ENCODE measurements around the gene COMMD4.

DNA sequence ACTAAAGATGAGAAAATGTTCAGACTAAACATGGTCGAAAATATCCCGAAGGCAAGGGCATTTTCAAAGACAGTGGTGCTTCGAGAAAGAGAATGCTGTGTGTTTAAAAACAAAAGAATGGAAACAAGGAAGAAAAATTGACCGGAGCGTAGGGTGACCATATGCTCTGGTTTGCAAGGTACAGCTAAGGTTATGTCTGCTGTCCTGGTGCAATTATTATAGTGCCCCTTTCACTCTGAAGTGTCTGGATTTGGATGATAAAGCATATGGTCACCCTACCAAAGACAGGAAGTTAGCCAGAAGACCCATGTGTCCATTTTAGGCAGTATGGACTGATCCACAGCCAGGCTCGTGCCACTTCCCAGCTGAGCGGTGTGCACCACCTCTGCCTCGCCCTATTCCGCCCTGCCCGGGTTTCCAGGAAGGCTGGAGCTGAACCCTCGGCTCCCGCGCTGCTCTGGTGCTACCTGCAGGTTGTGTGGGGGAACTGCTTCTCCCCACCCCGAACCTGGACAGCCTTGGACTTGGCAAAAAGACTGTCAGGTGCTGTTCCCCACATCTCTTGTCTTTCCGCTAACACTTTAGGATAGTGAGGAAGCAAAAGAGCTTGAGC, 28.0 kb upstream of the COMMD4 start:
- TF ChIP-seq CTCF (IDR thresholded peaks at IDR 0.05) (no peak), POLR2AphosphoS5 (IDR thresholded peaks at IDR 0.05) (no peak), POLR2A (IDR thresholded peaks at IDR 0.05) (no peak), EP300 (IDR thresholded peaks at IDR 0.05) (no peak)
